Endothelial cell of umbilical vein (primary cell): ENCODE data around the gene FBXL17. TPM values are rescaled to one million over a fixed set of nuclear protein-coding genes. Genes with fewer than 3 reads are reported as not detected.
A peak's percentile ranks its signal among the peaks of the same experiment; 100 is the strongest.

ENCODE experiments used
- BruUV-seq: library from RNA; stranded (reverse); fragments of 400-500 nt; replicated peaks from 2 replicates; lab custom pipeline; 2021; lab: Mats Ljungman, UMichigan
- CTCF ChIA-PET: fragments of 300-600, 350-600 bp; sonication (Branson Sonifier 250); formaldehyde crosslinking; loops from one replicate; lab custom pipeline; 2021; ENCODE audit warnings: antibody characterized with exemption, inconsistent platforms; lab: Charles Lee
- POLR2A ChIA-PET: fragments of 300-600, 350-600 bp; sonication (Branson Sonifier 250); formaldehyde crosslinking; loops from one replicate; lab custom pipeline; 2021; ENCODE audit warnings: antibody characterized with exemption, inconsistent platforms; lab: Charles Lee
- DNase-seq: peaks from one replicate; pipeline ENCODE4 v3.0.0-alpha.2; 2011; ENCODE audit warnings: low read depth, low spot score
- FAIRE-seq: peaks from 2 replicates; lab custom pipeline; 2011; peaks lifted over from hg19 to GRCh38; lab: Jason Lieb, UNC
- H2AFZ ChIP-seq: 2 replicates; pipeline ENCODE4 v1.6.0; 2012; ENCODE audit warnings: low read depth, low read length, control low read depth, inconsistent platforms
- H3K27ac ChIP-seq: 2 replicates; pipeline ENCODE4 v1.5.1; 2011; ENCODE audit warnings: low read depth, mild to moderate bottlenecking, control low read depth, low read length, moderate library complexity; ENCODE audit not compliant: insufficient read depth
- H3K27me3 ChIP-seq, 2 experiments: 2 replicates each; pipeline versions ENCODE4 v1.6.0 to v1.6.1; 2011; ENCODE audit warnings: low read length in 2 of 2, mixed read lengths in 1 of 2; ENCODE audit not compliant: control insufficient read depth in 2 of 2, insufficient read depth in 2 of 2
- H3K36me3 ChIP-seq, 2 experiments: 2 replicates in 1 of 2; 3 replicates in 1 of 2; pipeline ENCODE4 v1.5.1; 2011; ENCODE audit warnings: low read length in 2 of 2, mild to moderate bottlenecking in 1 of 2, moderate library complexity in 1 of 2; ENCODE audit not compliant: control insufficient read depth in 2 of 2, insufficient read depth in 2 of 2; ENCODE audit errors: extremely low read depth in 1 of 2
- H3K4me1 ChIP-seq: 3 replicates; pipeline ENCODE4 v1.5.1; 2011; ENCODE audit warnings: mild to moderate bottlenecking, low read length; ENCODE audit not compliant: control insufficient read depth, insufficient read depth; ENCODE audit errors: extremely low read depth
- H3K4me2 ChIP-seq: 2 replicates; pipeline ENCODE4 v1.6.1; 2011; ENCODE audit warnings: low read length, control low read depth, mixed read lengths; ENCODE audit not compliant: insufficient read depth
- H3K4me3 ChIP-seq, 3 experiments: fragments of 200-600 bp in 1 of 3; sonication (generic), shearing (Covaris generic) in 1 of 3; replicated peaks in 1 of 3; 2 replicates each; pipeline ENCODE4 v1.5.1; 2011 to 2016; ENCODE audit warnings: control low read depth in 3 of 3, low read length in 3 of 3, mild to moderate bottlenecking in 2 of 3, inconsistent platforms in 1 of 3, low read depth in 1 of 3, moderate library complexity in 1 of 3; ENCODE audit not compliant: insufficient read depth in 1 of 3
- H3K79me2 ChIP-seq: 2 replicates; pipeline ENCODE4 v1.6.0; 2012; ENCODE audit warnings: low read length, inconsistent platforms; ENCODE audit not compliant: control insufficient read depth, insufficient read depth
- H3K9ac ChIP-seq: replicated peaks from 2 replicates; pipeline ENCODE3; 2011; ENCODE audit warnings: low read length, control low read depth; ENCODE audit not compliant: insufficient read depth; ENCODE audit errors: extremely low read depth
- H3K9me1 ChIP-seq: replicated peaks from 3 replicates; pipeline ENCODE4 v1.6.0; 2011; ENCODE audit warnings: mild to moderate bottlenecking, low read length; ENCODE audit not compliant: control insufficient read depth, insufficient read depth; ENCODE audit errors: extremely low read depth
- H3K9me3 ChIP-seq: replicated peaks from 2 replicates; pipeline ENCODE4 v1.5.1; 2012; ENCODE audit warnings: low read length, inconsistent platforms; ENCODE audit not compliant: control insufficient read depth, insufficient read depth
- H4K20me1 ChIP-seq: replicated peaks from 2 replicates; pipeline ENCODE3; 2011; ENCODE audit warnings: mild to moderate bottlenecking, low read length; ENCODE audit not compliant: control insufficient read depth, insufficient read depth; ENCODE audit errors: extremely low read depth
- CTCF ChIP-seq, 2 donors: IDR thresholded peaks; 1 replicate in 1 of 2; 2 replicates in 1 of 2; pipeline ENCODE4 v1.5.1; 2011; ENCODE audit warnings: low read length in 2 of 2, mild to moderate bottlenecking in 2 of 2, moderate library complexity in 2 of 2, control low read depth in 1 of 2, inconsistent platforms in 1 of 2, low read depth in 1 of 2; ENCODE audit not compliant: insufficient read depth in 1 of 2; ENCODE audit errors: extremely low read depth in 1 of 2
- EZH2 ChIP-seq: IDR thresholded peaks from 2 replicates; pipeline ENCODE4 v1.6.1; 2012; ENCODE audit warnings: borderline replicate concordance, low read depth, mild to moderate bottlenecking, moderate library complexity, low read length, inconsistent platforms; ENCODE audit not compliant: severe bottlenecking
- FOS ChIP-seq: IDR thresholded peaks from 2 replicates; pipeline ENCODE4 v1.6.1; 2011; ENCODE audit warnings: mild to moderate bottlenecking, low read length, moderate library complexity, borderline replicate concordance; ENCODE audit not compliant: insufficient read depth
- GATA2 ChIP-seq: IDR thresholded peaks from 2 replicates; pipeline ENCODE4 v1.7.0; 2011; ENCODE audit warnings: low read depth, mild to moderate bottlenecking, moderate library complexity, mixed read lengths, low read length; ENCODE audit not compliant: insufficient read length, insufficient read depth
- JUN ChIP-seq: IDR thresholded peaks from 2 replicates; pipeline ENCODE4 v1.6.1; 2011; ENCODE audit warnings: borderline replicate concordance, low read depth; ENCODE audit not compliant: insufficient read length, insufficient read depth
- MAX ChIP-seq: IDR thresholded peaks from 2 replicates; pipeline ENCODE4 v1.6.1; 2011; ENCODE audit not compliant: insufficient read depth, insufficient read length
- MYC ChIP-seq: IDR thresholded peaks from one replicate; pipeline ENCODE4 v1.6.1; 2011; ENCODE audit warnings: mild to moderate bottlenecking, low read depth, low read length
- POLR2A ChIP-seq: IDR thresholded peaks from 2 replicates; pipeline ENCODE4 v1.6.1; 2012; ENCODE audit warnings: low read depth, mild to moderate bottlenecking, control low read depth, low read length
- POLR2AphosphoS5 ChIP-seq: IDR thresholded peaks from 2 replicates; pipeline ENCODE4 v1.6.1; 2012; ENCODE audit warnings: low read depth, mild to moderate bottlenecking, control low read depth, low read length, moderate library complexity; ENCODE audit not compliant: insufficient read depth
- dilution Hi-C: fragments of 300-500 bp; cut with MboI; formaldehyde crosslinking; loops from one replicate; pipeline ENCODE4 v1.15.0; 2019; ENCODE audit warnings: low sequenced_read_pairs; ENCODE audit not compliant: extremely low pct_ligation_motif_present
- intact Hi-C: fragments of 100-400 bp; cut with micrococcal nuclease; formaldehyde crosslinking; loops from one replicate; pipeline ENCODE4 v1.10.0; 2022
- polyA plus RNA-seq, 4 experiments: library from polyadenylated mRNA; depleted of rRNA in 3 of 4; stranded (reverse) in 3 of 4; unstranded in 1 of 4; fragments of >200 nt; gene quantifications; 2 replicates each; pipeline versions ENCODE4 v1.2.1 to v1.2.3, GENCODE V29; 2011 to 2012; ENCODE audit warnings: missing spikeins in 1 of 4
- total RNA-seq: library from RNA; stranded (reverse); gene quantifications from 2 replicates; pipeline ENCODE4 v1.2.3, GENCODE V29; 2021

FBXL17 gene
- total and polyA plus RNA-seq, 2 donors (not counting 3 experiments of a cell fraction or from before 2014, with no cell fraction given): 2.7 to 8.8 TPM

- intact Hi-C loops (loop anchor here (1.0 to 2.0 kb wide), 4 partner anchors 49 to 673 kb away; no protein-coding TSS in a partner anchor), dilution Hi-C loops (no loop called here)
- H3K9me1 ChIP-seq: no peaks in the 10 kb centered on the region
- ChIA-PET POLR2A (no interaction called here), CTCF (interaction anchor here (0.6 to 7.3 kb wide), 51 partner anchors 9 to 1734 kb away, joined by 3 to 317 read pairs (median 4); no protein-coding TSS in a partner anchor)
- H3K79me2 ChIP-seq: no peaks in the 10 kb centered on the region
- TF ChIP-seq CTCF (IDR thresholded peaks at IDR 0.05; ENCODE audit: extremely low read depth in 1 of 2, insufficient read depth in 1 of 2, low read depth in 1 of 2, low read length in 2 of 2): peak; percentile 2 to 10
- no peak for TF ChIP-seq POLR2A
- peak; percentile 70 for DNase-seq
- FAIRE-seq: no peak
- H3K9me3 ChIP-seq: no peaks in the 10 kb centered on the region
- no peak overlapping the region for H3K4me2 ChIP-seq
- H3K27ac ChIP-seq: no peak overlapping the region
- H3K36me3 ChIP-seq: no peaks in the 10 kb centered on the region
- BruUV-seq: no TSS peak
- H3K27me3 ChIP-seq: no peaks in the 10 kb centered on the region
- H2AFZ ChIP-seq: no peak overlapping the region
- H3K9ac ChIP-seq: no peak overlapping the region
- no peaks in the 10 kb centered on the region for H3K4me1 ChIP-seq
- no peak overlapping the region for H3K4me3 ChIP-seq
- no peaks in the 10 kb centered on the region for H4K20me1 ChIP-seq
These were observed 36.2 kb downstream of the FBXL17 start for GRCh38 chr5:108345541-108346171.

GRCh38 chr5:108344103-108344822, 37.6 kb downstream of the FBXL17 start:
- FAIRE-seq (no peak), DNase-seq (no peak)
- dilution Hi-C loops: no loop called here
- Histone ChIP-seq H3K27me3 (no peaks in the 10 kb centered on the region), H3K79me2 (no peaks in the 10 kb centered on the region), H3K4me2 (no peak overlapping the region), H3K27ac (no peak overlapping the region), H3K9ac (no peak overlapping the region), H3K9me1 (no peaks in the 10 kb centered on the region), H3K36me3 (no peaks in the 10 kb centered on the region), H3K9me3 (no peaks in the 10 kb centered on the region), H3K4me1 (no peaks in the 10 kb centered on the region), H3K4me3 (no peak overlapping the region), H2AFZ (no peak overlapping the region), H4K20me1 (no peaks in the 10 kb centered on the region)
- no TSS peak for BruUV-seq
- CTCF ChIA-PET: interaction anchor here (1.4 to 7.3 kb wide), 6 partner anchors 12 to 668 kb away, joined by 3 to 317 read pairs (median 9); no protein-coding TSS in a partner anchor
- POLR2A ChIA-PET: no interaction called here
- TF ChIP-seq CTCF (IDR thresholded peaks at IDR 0.05; ENCODE audit: extremely low read depth in 1 of 2, insufficient read depth in 1 of 2, low read depth in 1 of 2, low read length in 2 of 2) (no peak), POLR2AphosphoS5 (no peak), MAX (no peak), MYC (no peak), FOS (no peak), POLR2A (no peak), JUN (no peak), EZH2 (no peak), GATA2 (no peak)
- intact Hi-C loops: loop anchor here (2.0 kb wide), 2 partner anchors 47 to 671 kb away; no protein-coding TSS in a partner anchor
